Transverse colon (tissue), 4 donors: ENCODE data around the gene OR10G7. TPM values are rescaled to one million over a fixed set of nuclear protein-coding genes. Genes with fewer than 3 reads are reported as not detected.

Experiments used
- DNase-seq: peaks from one replicate; pipeline ENCODE4 v3.0.0-alpha.2; 2019
- H3K27ac ChIP-seq, 4 donors: fragments of 200-600 bp; sonication (generic); 2 replicates each; pipeline ENCODE4 v1.5.1; 2016 to 2018; ENCODE audit warnings: inconsistent platforms in 4 of 4
- H3K27me3 ChIP-seq: fragments of 200-600 bp; sonication (generic); 2 replicates; pipeline ENCODE4 v1.5.1; 2017; ENCODE audit warnings: inconsistent platforms
- H3K36me3 ChIP-seq, 4 donors: fragments of 200-600 bp; sonication (generic); 2 replicates each; pipeline ENCODE4 v1.5.1; 2017 to 2019; ENCODE audit warnings: inconsistent platforms in 4 of 4
- H3K4me1 ChIP-seq, 4 donors: fragments of 200-600 bp; sonication (generic); 2 replicates each; pipeline ENCODE4 v1.5.1; 2017 to 2020; ENCODE audit warnings: inconsistent platforms in 4 of 4
- H3K4me3 ChIP-seq, 4 donors: fragments of 200-600 bp; sonication (generic); 1 replicate in 1 of 4; 2 replicates in 3 of 4; pipeline versions ENCODE4 v1.5.1 to v1.6.1; 2017 to 2019; ENCODE audit warnings: inconsistent platforms in 4 of 4
- H3K9me3 ChIP-seq, 2 donors: fragments of 200-600 bp; sonication (generic); 2 replicates each; pipeline ENCODE4 v1.5.1; 2017 to 2019; ENCODE audit warnings: inconsistent platforms in 2 of 2
- EP300 ChIP-seq: sonication (generic); formaldehyde crosslinking; IDR thresholded peaks from one replicate; pipeline ENCODE4 v1.6.1; 2017; ENCODE audit warnings: antibody characterized with exemption, low read depth
- POLR2A ChIP-seq: fragments of 450-650 bp; IDR thresholded peaks from one replicate; pipeline ENCODE4 v1.6.1; 2016; ENCODE audit warnings: antibody characterized with exemption, mild to moderate bottlenecking, moderate library complexity
- POLR2AphosphoS5 ChIP-seq, 3 donors: sonication (generic); formaldehyde crosslinking; IDR thresholded peaks; one replicate each; pipeline ENCODE4 v1.6.1; 2016; ENCODE audit warnings: antibody characterized with exemption in 3 of 3
- WGBS, 2 donors: methylation state at CpG; one replicate each; pipeline ENCODE4 v1.1.5; 2018; ENCODE audit warnings: low coverage in 1 of 2; 5-methylcytosine and 5-hydroxymethylcytosine counted together
- in situ Hi-C, 4 donors: fragments of 200-750 bp; cut with MboI; loops; one replicate each; pipeline versions ENCODE4 v1.15.0 to v1.15.1; 2017; ENCODE audit warnings: low sequenced_read_pairs in 3 of 4, low pct_ligation_motif_present in 1 of 4, low pct_unique_long_range_greater_than_20kb in 1 of 4
- intact Hi-C: fragments of 100-400 bp; cut with DNase I; formaldehyde crosslinking; loops from one replicate; pipeline ENCODE4 v1.15.1; 2023; ENCODE audit warnings: low total_unique reads
- total RNA-seq, 4 donors: library from RNA; depleted of rRNA; stranded (reverse); fragments of >200 nt; gene quantifications; one replicate each; pipeline ENCODE4 v1.1.0, GENCODE V29; 2016
- TF ChIP-seq, protein P1 (sequence below), 5 experiments: fragments of 200-600 bp in 3 of 5; fragments of 450-650 bp in 2 of 5; sonication (generic) in 3 of 5; IDR thresholded peaks; 1 replicate in 2 of 5; 2 replicates in 3 of 5; pipeline ENCODE4 v1.5.1; 2016 to 2017; ENCODE audit warnings: antibody characterized with exemption in 5 of 5, inconsistent platforms in 3 of 5, mild to moderate bottlenecking in 2 of 5, moderate library complexity in 1 of 5

The OR10G7 gene
- total RNA-seq, 4 donors from 2014 or later = not detected

DNA sequence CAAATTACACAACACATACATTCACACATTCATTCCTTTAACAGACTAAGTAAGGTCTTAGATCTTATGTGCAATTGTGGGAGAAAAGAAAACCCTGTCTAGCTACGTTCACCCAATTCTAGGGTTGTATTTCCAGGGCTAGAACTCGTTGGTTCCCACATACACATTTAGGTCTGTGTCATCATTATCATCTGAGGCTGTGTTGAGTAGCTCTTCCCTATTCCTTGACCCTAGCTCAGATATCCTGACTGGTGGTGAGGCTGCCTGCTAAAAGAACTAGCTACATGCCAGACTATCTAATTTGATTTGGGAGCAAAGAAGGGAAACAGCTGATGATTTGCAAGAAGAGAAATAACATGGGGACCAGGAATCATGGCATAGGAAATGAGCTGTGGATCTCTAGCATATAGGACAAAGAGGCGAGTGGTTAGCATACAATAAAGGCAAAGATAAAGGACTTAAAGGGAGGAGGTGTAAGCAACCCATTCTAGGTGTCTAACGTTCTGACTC lies 27.5 kb upstream of the OR10G7 start:
- WGBS, 2 donors = 57 to 64% methylated on average over 4 of the region's 4 CpGs
- peaks cover 0 to 13% (median 0%) of the 10 kb centered on the region in 4 donors for H3K4me1 ChIP-seq
- H3K9me3 ChIP-seq = no peaks in the 10 kb centered on the region
- H3K27ac ChIP-seq = no peak overlapping the region
- no peaks in the 10 kb centered on the region for H3K36me3 ChIP-seq
- intact Hi-C loops (no loop called here), in situ Hi-C loops (loop anchor here in 3 of 4 donors (25.0 kb wide), 1 partner anchor 519 kb away; no protein-coding TSS in a partner anchor)
- H3K4me3 ChIP-seq = no peak overlapping the region
- no peak for DNase-seq
- peaks cover 20% of the 10 kb centered on the region for H3K27me3 ChIP-seq
- no peak for TF ChIP-seq POLR2A
- no peak for TF ChIP-seq POLR2AphosphoS5 (IDR thresholded peaks at IDR 0.05)
- TF ChIP-seq, protein P1, sequence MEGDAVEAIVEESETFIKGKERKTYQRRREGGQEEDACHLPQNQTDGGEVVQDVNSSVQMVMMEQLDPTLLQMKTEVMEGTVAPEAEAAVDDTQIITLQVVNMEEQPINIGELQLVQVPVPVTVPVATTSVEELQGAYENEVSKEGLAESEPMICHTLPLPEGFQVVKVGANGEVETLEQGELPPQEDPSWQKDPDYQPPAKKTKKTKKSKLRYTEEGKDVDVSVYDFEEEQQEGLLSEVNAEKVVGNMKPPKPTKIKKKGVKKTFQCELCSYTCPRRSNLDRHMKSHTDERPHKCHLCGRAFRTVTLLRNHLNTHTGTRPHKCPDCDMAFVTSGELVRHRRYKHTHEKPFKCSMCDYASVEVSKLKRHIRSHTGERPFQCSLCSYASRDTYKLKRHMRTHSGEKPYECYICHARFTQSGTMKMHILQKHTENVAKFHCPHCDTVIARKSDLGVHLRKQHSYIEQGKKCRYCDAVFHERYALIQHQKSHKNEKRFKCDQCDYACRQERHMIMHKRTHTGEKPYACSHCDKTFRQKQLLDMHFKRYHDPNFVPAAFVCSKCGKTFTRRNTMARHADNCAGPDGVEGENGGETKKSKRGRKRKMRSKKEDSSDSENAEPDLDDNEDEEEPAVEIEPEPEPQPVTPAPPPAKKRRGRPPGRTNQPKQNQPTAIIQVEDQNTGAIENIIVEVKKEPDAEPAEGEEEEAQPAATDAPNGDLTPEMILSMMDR (IDR thresholded peaks at IDR 0.05) = no peak
- no peak for TF ChIP-seq EP300

GRCh38 chr11:124052966-124053365 lies 11.8 kb upstream of the OR10G7 start:
- Histone ChIP-seq H3K4me3 (no peak overlapping the region), H3K27ac (no peak overlapping the region), H3K4me1 (no peaks in the 10 kb centered on the region), H3K27me3 (no peaks in the 10 kb centered on the region), H3K36me3 (no peaks in the 10 kb centered on the region), H3K9me3 (no peaks in the 10 kb centered on the region)
- WGBS, 2 donors = 73 to 84% methylated on average over 1 to 3 of the region's 3 CpGs
- no peak for TF ChIP-seq EP300
- TF ChIP-seq POLR2AphosphoS5 (IDR thresholded peaks at IDR 0.05) = no peak
- TF ChIP-seq POLR2A = no peak
- TF ChIP-seq, protein P1 (IDR thresholded peaks at IDR 0.05) = no peak
- intact Hi-C loops = no loop called here
- no peak for DNase-seq
- in situ Hi-C loops = loop anchor here in 3 of 4 donors (25.0 kb wide), 1 partner anchor 534 kb away; no protein-coding TSS in a partner anchor

GRCh38 chr11:124050748-124051147 lies 9.6 kb upstream of the OR10G7 start:
- Histone ChIP-seq H3K4me1 (no peaks in the 10 kb centered on the region), H3K36me3 (no peaks in the 10 kb centered on the region), H3K4me3 (no peak overlapping the region), H3K9me3 (no peaks in the 10 kb centered on the region), H3K27me3 (no peaks in the 10 kb centered on the region), H3K27ac (no peak overlapping the region)
- in situ Hi-C loops (loop anchor here in 3 of 4 donors (25.0 kb wide), 1 partner anchor 537 kb away; no protein-coding TSS in a partner anchor), intact Hi-C loops (no loop called here)
- no peak for DNase-seq
- TF ChIP-seq EP300 = no peak
- no peak for TF ChIP-seq POLR2AphosphoS5 (IDR thresholded peaks at IDR 0.05)
- no peak for TF ChIP-seq POLR2A
- WGBS, 2 donors = 33 to 50% methylated on average over 1 of the region's 1 CpG

DNA sequence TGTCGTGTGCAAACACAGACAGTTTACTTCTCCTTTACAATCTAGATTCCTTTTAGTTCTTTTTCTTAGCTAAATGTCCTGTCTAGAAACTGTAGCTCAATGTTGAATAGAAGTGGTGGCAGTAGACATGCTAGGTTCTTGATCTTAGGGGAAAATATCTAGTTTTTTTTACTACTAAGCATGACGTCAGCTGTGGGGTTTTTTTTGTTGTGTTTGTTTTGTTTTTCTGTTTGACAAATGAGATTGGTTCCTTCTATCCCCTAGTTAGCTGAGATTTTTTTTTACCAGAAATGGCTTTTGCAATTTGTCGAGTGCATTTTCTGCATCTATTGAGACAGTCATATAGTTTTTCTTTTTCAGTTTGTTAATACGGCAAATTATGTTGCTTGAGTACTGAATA lies 2.3 kb upstream of the OR10G7 start:
- H3K9me3 ChIP-seq = no peaks in the 10 kb centered on the region
- H3K36me3 ChIP-seq = no peaks in the 10 kb centered on the region
- no peak for DNase-seq
- TF ChIP-seq EP300 (no peak), POLR2AphosphoS5 (IDR thresholded peaks at IDR 0.05) (no peak), POLR2A (no peak)
- TF ChIP-seq, protein P1 (IDR thresholded peaks at IDR 0.05) = no peak
- H3K27me3 ChIP-seq = no peaks in the 10 kb centered on the region
- no peak overlapping the region for H3K27ac ChIP-seq
- no peaks in the 10 kb centered on the region for H3K4me1 ChIP-seq
- intact Hi-C loops (no loop called here), in situ Hi-C loops (no loop called here)
- WGBS, 2 donors = 74 to 87% methylated on average over 4 of the region's 4 CpGs
- no peak overlapping the region for H3K4me3 ChIP-seq

DNA sequence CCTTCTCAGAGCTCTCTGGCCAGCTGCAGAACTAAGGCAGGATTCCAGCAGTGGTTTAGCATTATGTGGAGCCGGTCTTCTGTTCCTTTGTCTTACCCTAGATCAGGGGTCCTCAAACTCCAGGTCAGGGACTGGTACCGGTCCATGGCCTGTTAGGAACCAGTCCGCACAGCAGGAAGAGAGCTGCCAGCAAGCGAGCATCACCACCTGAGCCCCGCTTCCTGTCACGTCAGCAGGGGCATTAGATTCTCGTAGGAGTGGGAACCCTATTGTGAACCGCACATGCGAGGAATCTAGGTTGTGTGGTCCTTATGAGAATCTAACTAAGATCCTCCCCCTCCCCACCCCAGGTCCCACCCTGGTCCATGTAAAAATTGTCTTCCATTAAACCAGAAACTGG lies 1.6 kb downstream of the OR10G7 start:
- H3K4me1 ChIP-seq = no peaks in the 10 kb centered on the region
- H3K9me3 ChIP-seq = no peaks in the 10 kb centered on the region
- no peaks in the 10 kb centered on the region for H3K36me3 ChIP-seq
- H3K4me3 ChIP-seq = no peak overlapping the region
- WGBS, 2 donors = 80 to 91% methylated on average over 2 to 9 of the region's 9 CpGs
- no peaks in the 10 kb centered on the region for H3K27me3 ChIP-seq
- intact Hi-C loops = no loop called here
- H3K27ac ChIP-seq = no peak overlapping the region
- in situ Hi-C loops = no loop called here
- DNase-seq = no peak
- TF ChIP-seq, protein P1 (IDR thresholded peaks at IDR 0.05) = no peak
- TF ChIP-seq EP300 (no peak), POLR2AphosphoS5 (IDR thresholded peaks at IDR 0.05) (no peak), POLR2A (no peak)
